Measurements from ENCODE around the gene IFT74. TPM values are rescaled to one million over a fixed set of nuclear protein-coding genes. Genes with fewer than 3 reads are reported as not detected.

Gene IFT74
- polyA plus RNA-seq, 1 experiment = 15.6 TPM

- TF ChIP-seq CTCF (IDR thresholded peaks at IDR 0.05; ENCODE audit: low read depth, low read length) = no peak
- no peak overlapping the region for H3K4me3 ChIP-seq (ENCODE audit: low read depth, low read length)
- no peak for DNase-seq (ENCODE audit: low read depth, low spot score)
- no peaks in the 10 kb centered on the region for H3K9me3 ChIP-seq (ENCODE audit: control insufficient read depth, insufficient read depth, low read length)
- CTCF ChIA-PET = interaction anchor here (1.1 to 1.8 kb wide), 2 partner anchors 346 to 347 kb away, joined by 3 to 6 read pairs; no protein-coding TSS in a partner anchor
- no peaks in the 10 kb centered on the region for H3K27me3 ChIP-seq (ENCODE audit: control insufficient read depth, insufficient read depth, low read length)
- H3K27ac ChIP-seq (ENCODE audit: low read depth, low read length) = no peak overlapping the region
- POLR2A ChIA-PET = no interaction called here
Observed at GRCh38 chr9:26928902-26929495, 27.2 kb upstream of the IFT74 start.

DNA sequence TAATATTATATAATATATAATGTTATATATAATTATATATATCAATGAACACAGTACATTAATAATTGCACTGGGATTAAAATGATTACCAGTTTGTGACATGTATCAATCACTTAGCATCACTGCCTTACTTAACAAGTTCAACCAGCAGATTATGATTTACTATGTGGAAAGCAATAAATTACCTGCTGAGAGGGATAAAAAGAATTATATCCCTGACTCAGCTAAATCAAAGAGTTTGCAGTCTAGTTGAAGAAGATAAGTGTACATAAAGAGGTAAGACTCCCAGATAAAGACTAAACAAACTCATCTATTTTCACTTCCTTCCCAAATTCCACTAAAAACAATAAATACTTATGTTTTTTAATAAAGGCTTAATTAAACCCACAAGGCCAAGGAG, 20.4 kb upstream of the IFT74 start:
- H3K9me3 ChIP-seq (ENCODE audit: control insufficient read depth, insufficient read depth, low read length) = peaks cover 9% of the 10 kb centered on the region
- TF ChIP-seq CTCF (IDR thresholded peaks at IDR 0.05; ENCODE audit: low read depth, low read length) = no peak
- DNase-seq (ENCODE audit: low read depth, low spot score) = no peak
- ChIA-PET POLR2A (no interaction called here), CTCF (interaction anchor here (0.6 to 1.1 kb wide), 2 partner anchors 9 to 44 kb away, joined by 3 read pairs; no protein-coding TSS in a partner anchor)
- no peaks in the 10 kb centered on the region for H3K27me3 ChIP-seq (ENCODE audit: control insufficient read depth, insufficient read depth, low read length)
- H3K27ac ChIP-seq (ENCODE audit: low read depth, low read length) = no peak overlapping the region
- no peak overlapping the region for H3K4me3 ChIP-seq (ENCODE audit: low read depth, low read length)

DNA sequence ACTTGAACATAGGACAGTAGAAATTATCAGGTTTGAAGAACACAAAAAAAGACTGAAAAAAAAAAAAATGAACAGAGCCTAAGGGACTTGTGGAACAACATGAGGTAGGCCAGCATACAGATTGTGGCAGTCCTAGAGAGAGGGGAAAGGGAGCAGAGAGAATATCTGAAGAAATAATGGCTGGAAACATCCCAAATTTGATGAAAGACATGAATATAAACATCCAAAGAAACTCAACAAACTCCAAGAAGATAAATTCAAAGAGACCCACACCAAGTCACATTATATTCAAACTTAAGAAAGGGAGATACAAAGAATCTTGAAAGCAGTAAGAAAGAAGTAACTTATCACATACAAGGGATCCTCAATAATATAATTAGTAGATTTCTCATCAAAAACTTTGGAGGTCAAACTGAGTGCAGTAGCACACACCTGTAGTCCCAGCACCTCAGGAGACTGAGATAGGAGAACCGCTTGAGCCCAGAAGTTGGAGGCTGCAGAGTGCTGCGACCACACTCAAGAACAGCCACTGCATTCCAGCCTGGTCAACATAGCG, 18.3 kb upstream of the IFT74 start:
- Histone ChIP-seq H3K9me3 (ENCODE audit: control insufficient read depth, insufficient read depth, low read length) (peaks cover 9% of the 10 kb centered on the region), H3K4me3 (ENCODE audit: low read depth, low read length) (no peak overlapping the region), H3K27ac (ENCODE audit: low read depth, low read length) (no peak overlapping the region), H3K27me3 (ENCODE audit: control insufficient read depth, insufficient read depth, low read length) (no peaks in the 10 kb centered on the region)
- ChIA-PET POLR2A (no interaction called here), CTCF (no interaction called here)
- no peak for TF ChIP-seq CTCF (IDR thresholded peaks at IDR 0.05; ENCODE audit: low read depth, low read length)
- DNase-seq (ENCODE audit: low read depth, low spot score) = no peak

- Histone ChIP-seq H3K4me3 (ENCODE audit: low read depth, low read length) (no peak overlapping the region), H3K27ac (ENCODE audit: low read depth, low read length) (no peak overlapping the region), H3K27me3 (ENCODE audit: control insufficient read depth, insufficient read depth, low read length) (no peaks in the 10 kb centered on the region), H3K9me3 (ENCODE audit: control insufficient read depth, insufficient read depth, low read length) (peaks cover 9% of the 10 kb centered on the region)
- TF ChIP-seq CTCF (IDR thresholded peaks at IDR 0.05; ENCODE audit: low read depth, low read length) = no peak
- CTCF ChIA-PET = no interaction called here
- POLR2A ChIA-PET = no interaction called here
- no peak for DNase-seq (ENCODE audit: low read depth, low spot score)
Observed at GRCh38 chr9:26939955-26940711, 16.1 kb upstream of the IFT74 start.

- Histone ChIP-seq H3K27ac (ENCODE audit: low read depth, low read length) (no peak overlapping the region), H3K27me3 (ENCODE audit: control insufficient read depth, insufficient read depth, low read length) (no peaks in the 10 kb centered on the region), H3K4me3 (ENCODE audit: low read depth, low read length) (no peak overlapping the region), H3K9me3 (ENCODE audit: control insufficient read depth, insufficient read depth, low read length) (peaks cover 9% of the 10 kb centered on the region)
- CTCF ChIA-PET = interaction anchor here (1.2 kb wide), 1 partner anchor 393 kb away, joined by 3 read pairs; no protein-coding TSS in a partner anchor
- DNase-seq (ENCODE audit: low read depth, low spot score) = no peak
- no peak for TF ChIP-seq CTCF (IDR thresholded peaks at IDR 0.05; ENCODE audit: low read depth, low read length)
- POLR2A ChIA-PET = no interaction called here
Observed at GRCh38 chr9:26940779-26941178, 15.4 kb upstream of the IFT74 start.
